Progenitor cell of endocrine pancreas (in vitro differentiated cells): ENCODE results near the gene SPTLC2. TPM values are rescaled to one million over a fixed set of nuclear protein-coding genes. Genes with fewer than 3 reads are reported as not detected.

Source experiments
- DNase-seq: peaks from one replicate; pipeline ENCODE4 v3.0.0; 2021; ENCODE audit warnings: low spot score; ENCODE audit not compliant: unreplicated experiment
- H3K27ac Mint-ChIP-seq: 2 replicates; pipeline ENCODE4 v1.8.0; 2021; ENCODE audit warnings: mild to moderate bottlenecking, moderate library complexity, mixed read lengths
- H3K27me3 Mint-ChIP-seq: 2 replicates; pipeline ENCODE4 v1.8.0; 2021; ENCODE audit warnings: mixed read lengths
- H3K36me3 Mint-ChIP-seq: 2 replicates; pipeline ENCODE4 v1.8.0; 2022; ENCODE audit warnings: mixed read lengths; ENCODE audit not compliant: insufficient read depth
- H3K4me1 Mint-ChIP-seq: 2 replicates; pipeline ENCODE4 v1.8.0; 2021; ENCODE audit warnings: low read depth, mixed read lengths
- H3K4me3 Mint-ChIP-seq: 2 replicates; pipeline ENCODE4 v1.8.0; 2021; ENCODE audit warnings: low read depth, mild to moderate bottlenecking, moderate library complexity, mixed read lengths
- H3K9me3 Mint-ChIP-seq: 2 replicates; pipeline ENCODE4 v1.8.0; 2021; ENCODE audit warnings: low read depth, mixed read lengths
- total RNA-seq: library from RNA; stranded (reverse); gene quantifications from 2 replicates; pipeline ENCODE4 v1.2.1, GENCODE V29; 2021
- TF ChIP-seq, protein P1 (sequence below): fragments of 200-600 bp; sonication (generic); IDR thresholded peaks from one replicate; pipeline ENCODE4 v1.5.0; 2021; ENCODE audit warnings: antibody characterized with exemption, mild to moderate bottlenecking; ENCODE audit not compliant: unreplicated experiment

The SPTLC2 gene
- total RNA-seq, 1 donor from 2014 or later, result 53.6 TPM

DNA sequence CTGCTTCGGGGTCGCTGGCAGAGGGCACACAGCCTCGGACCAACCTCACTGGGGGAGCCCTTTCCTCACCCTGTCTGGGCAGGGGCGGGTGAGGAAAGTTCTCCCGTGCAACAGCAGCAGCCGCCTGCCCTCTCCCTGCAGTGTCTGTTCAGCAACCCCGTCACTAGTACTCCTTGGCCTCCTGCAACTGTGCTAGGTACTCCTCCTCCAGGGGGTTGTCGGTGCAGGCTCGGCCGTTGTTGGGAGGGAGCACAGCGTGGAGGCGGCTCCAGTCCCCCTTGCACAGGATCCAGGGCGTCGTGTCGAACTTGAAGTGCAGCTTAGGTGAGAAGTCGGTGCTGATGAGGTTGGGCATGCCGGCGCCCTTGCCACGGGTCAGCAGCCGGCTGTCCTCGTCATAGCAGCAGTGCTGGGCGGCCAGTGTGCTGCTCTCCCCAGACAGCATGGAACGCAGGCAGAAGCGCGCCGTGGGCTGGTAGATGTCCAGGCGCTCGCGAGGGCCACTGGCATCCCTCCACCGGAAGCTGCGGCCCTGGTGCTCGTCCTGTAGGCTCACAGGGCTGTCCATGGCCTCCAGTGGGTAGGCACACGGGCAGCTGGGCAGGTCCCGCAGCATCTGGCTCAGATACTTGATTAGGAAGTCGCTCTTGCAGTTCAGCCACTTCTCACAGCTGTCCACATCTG, 140.9 kb downstream of the SPTLC2 start:
- Mint-ChIP-seq H3K27me3 (peaks cover 3% of the 10 kb centered on the region), H3K27ac (no peak overlapping the region), H3K4me1 (peaks cover 5% of the 10 kb centered on the region), H3K4me3 (no peak overlapping the region), H3K36me3 (no peaks in the 10 kb centered on the region), H3K9me3 (no peaks in the 10 kb centered on the region)
- TF ChIP-seq, protein P1, sequence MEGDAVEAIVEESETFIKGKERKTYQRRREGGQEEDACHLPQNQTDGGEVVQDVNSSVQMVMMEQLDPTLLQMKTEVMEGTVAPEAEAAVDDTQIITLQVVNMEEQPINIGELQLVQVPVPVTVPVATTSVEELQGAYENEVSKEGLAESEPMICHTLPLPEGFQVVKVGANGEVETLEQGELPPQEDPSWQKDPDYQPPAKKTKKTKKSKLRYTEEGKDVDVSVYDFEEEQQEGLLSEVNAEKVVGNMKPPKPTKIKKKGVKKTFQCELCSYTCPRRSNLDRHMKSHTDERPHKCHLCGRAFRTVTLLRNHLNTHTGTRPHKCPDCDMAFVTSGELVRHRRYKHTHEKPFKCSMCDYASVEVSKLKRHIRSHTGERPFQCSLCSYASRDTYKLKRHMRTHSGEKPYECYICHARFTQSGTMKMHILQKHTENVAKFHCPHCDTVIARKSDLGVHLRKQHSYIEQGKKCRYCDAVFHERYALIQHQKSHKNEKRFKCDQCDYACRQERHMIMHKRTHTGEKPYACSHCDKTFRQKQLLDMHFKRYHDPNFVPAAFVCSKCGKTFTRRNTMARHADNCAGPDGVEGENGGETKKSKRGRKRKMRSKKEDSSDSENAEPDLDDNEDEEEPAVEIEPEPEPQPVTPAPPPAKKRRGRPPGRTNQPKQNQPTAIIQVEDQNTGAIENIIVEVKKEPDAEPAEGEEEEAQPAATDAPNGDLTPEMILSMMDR, result no peak
- no peak for DNase-seq

DNA sequence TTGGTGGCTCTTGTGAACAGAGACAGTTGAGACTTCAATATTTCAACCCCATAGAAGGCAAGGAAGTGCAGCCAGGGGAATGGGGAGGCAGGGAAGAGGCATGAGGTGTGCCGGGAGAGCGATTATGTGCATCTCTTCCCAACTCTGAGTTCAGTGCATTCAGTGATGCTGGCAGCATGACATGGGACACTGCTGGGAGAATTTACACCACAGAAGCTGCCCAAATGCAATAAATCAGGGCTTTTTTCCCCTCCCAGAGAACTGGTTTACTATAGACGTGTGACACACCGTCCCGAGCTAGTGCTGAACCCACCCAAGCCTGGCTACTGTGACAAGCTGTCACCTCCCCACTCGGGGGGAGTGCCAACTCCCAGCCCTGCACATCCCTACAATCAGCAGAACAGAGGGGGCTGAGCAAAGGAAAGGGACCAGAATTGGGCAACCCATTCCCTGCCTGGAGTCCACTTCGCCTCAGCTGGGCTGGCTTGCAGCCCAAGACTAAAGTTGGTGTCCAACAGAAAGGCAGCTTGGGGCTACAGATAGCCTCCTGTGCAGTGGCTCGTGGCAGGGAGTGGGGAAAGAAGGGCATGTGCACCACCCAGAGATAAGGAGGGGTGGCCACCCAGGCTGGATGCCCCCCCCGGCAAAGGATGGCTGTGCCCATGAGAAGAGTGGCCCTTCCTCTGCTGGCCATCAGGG, 141.8 kb downstream of the SPTLC2 start:
- Mint-ChIP-seq H3K4me3 (no peak overlapping the region), H3K27ac (no peak overlapping the region), H3K9me3 (no peaks in the 10 kb centered on the region), H3K27me3 (peaks cover 3% of the 10 kb centered on the region), H3K4me1 (peaks cover 5% of the 10 kb centered on the region), H3K36me3 (no peaks in the 10 kb centered on the region)
- no peak for DNase-seq
- TF ChIP-seq, protein P1, result no peak

DNA sequence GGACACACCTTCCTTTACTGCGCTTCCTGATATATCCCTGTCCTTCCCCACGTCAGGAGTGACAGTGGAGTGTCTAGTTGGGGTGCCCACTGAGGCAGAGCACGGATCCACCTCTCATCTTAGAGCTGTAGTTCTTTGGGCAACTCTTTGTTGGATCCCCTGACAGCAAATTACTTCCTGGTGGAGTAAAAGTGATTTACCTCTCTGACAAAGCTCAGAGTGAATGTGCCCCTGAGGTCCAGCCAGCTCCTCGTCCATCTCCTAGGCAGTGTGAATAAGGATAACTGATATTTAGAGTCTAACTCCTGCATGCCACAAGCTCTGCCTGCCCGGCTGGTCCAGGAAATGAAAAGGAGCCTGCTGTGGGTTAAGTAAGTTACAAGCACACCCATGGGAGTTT, 142.5 kb downstream of the SPTLC2 start:
- no peak overlapping the region for H3K27ac Mint-ChIP-seq

DNA sequence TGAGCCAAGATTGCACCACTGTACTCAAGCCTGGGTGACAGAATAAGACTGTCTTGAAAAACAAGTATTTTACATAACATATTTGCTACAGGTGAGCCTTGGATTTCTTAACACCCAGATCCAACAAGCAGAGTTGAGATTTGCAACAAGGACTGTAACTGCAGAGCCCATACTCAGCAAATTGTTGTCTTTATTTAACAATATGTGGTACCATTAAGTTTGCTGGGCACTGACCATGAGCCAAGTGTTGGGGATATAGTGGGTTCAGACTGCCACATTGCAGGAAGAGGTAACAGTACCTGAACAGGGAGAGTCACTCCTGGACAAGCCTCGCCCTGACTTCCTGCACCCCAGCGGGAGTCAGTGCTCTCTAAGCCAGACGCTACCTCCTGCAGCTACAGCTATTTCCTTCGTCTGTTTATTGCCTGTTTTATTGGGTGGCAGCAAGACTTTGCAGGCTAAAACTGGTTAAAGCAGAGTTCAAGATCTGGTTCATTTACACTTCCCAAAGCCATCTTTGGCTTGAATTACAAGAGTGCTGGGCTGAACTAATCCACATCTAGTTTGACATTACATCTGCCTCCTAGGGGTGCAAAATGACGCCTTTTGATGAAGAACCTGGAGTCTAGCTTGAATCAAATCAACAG, 146.1 kb downstream of the SPTLC2 start:
- Mint-ChIP-seq H3K9me3 (no peaks in the 10 kb centered on the region), H3K27ac (no peak overlapping the region), H3K27me3 (peaks cover under 1% of the 10 kb centered on the region), H3K4me3 (no peak overlapping the region), H3K4me1 (peaks cover 5% of the 10 kb centered on the region), H3K36me3 (peaks cover 13% of the 10 kb centered on the region)
- no peak for DNase-seq
- TF ChIP-seq, protein P1, result no peak

More for the DNA sequence above, 142.5 kb downstream of the SPTLC2 start:
- Mint-ChIP-seq H3K4me3 (no peak overlapping the region), H3K4me1 (peaks cover 5% of the 10 kb centered on the region), H3K36me3 (peaks cover 5% of the 10 kb centered on the region), H3K9me3 (no peaks in the 10 kb centered on the region), H3K27me3 (peaks cover 3% of the 10 kb centered on the region)
- TF ChIP-seq, protein P1, result no peak
- no peak for DNase-seq

DNA sequence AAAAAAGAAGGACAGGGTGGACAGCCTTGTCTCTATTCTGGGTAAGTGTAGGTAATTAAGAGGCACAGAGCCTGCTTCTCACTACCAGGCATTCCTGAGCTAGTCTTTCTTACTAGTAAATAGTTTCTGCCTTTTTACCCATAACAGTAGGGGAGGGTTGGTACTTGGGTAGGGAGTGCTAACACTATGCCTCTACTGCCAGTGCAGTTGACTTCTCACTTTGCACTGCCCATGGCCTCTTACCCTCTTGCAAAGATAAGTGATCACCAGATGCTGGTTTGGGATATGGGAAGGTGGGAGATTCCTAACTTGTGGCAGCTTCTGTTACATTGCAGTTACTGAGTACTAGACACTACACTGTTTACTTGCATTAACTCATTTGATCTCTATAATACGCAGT, 146.9 kb downstream of the SPTLC2 start:
- peaks cover 5% of the 10 kb centered on the region for H3K4me1 Mint-ChIP-seq
- TF ChIP-seq, protein P1, result no peak
- no peak overlapping the region for H3K27ac Mint-ChIP-seq
- no peak for DNase-seq
- no peak overlapping the region for H3K4me3 Mint-ChIP-seq
- H3K27me3 Mint-ChIP-seq, result no peaks in the 10 kb centered on the region
- no peaks in the 10 kb centered on the region for H3K9me3 Mint-ChIP-seq
- H3K36me3 Mint-ChIP-seq, result peaks cover 15% of the 10 kb centered on the region
